Body of pancreas (tissue), 4 donors: ENCODE measurements around the gene VMO1.

Source experiments
- CTCF ChIP-seq, 7 experiments: fragments of 450-650 bp in 4 of 7; fragments of 200-600 bp in 3 of 7; sonication (generic) in 3 of 7; IDR thresholded peaks; one replicate each; pipeline ENCODE4 v1.5.1; 2016 to 2019; ENCODE audit warnings: antibody characterized with exemption in 7 of 7
- POLR2A ChIP-seq, 3 donors: fragments of 450-650 bp; IDR thresholded peaks; one replicate each; pipeline ENCODE4 v1.6.1; 2016; ENCODE audit warnings: antibody characterized with exemption in 3 of 3, mild to moderate bottlenecking in 2 of 3

- TF ChIP-seq CTCF (IDR thresholded peaks at IDR 0.05) = no peak
- no peak for TF ChIP-seq POLR2A (IDR thresholded peaks at IDR 0.05)
Measured at GRCh38 chr17:4795168-4795567, 9.0 kb upstream of the VMO1 start.
